Measurements from ENCODE around the gene BRSK2.
A peak's percentile ranks its signal among the peaks of the same experiment; 100 is the strongest.

Gene BRSK2

GRCh38 chr11:1396375-1396841 lies 6.7 kb downstream of the BRSK2 start:
- TF ChIP-seq Cebpa-rat (IDR thresholded peaks at IDR 0.05) = no peak
- Histone ChIP-seq H3K36me3 (no peaks in the 10 kb centered on the region), H3K9ac (no peak overlapping the region), H3K27me3 (peaks cover 39% of the 10 kb centered on the region), H3K4me3 (no peak overlapping the region), H3K4me1 (peaks cover 5% of the 10 kb centered on the region), H3K27ac (no peak overlapping the region), H4K20me1 (peaks cover 59% of the 10 kb centered on the region), H3K9me3 (no peaks in the 10 kb centered on the region), H3K4me2 (no peak overlapping the region)

- H3K9me3 ChIP-seq = no peaks in the 10 kb centered on the region
- no peaks in the 10 kb centered on the region for H3K36me3 ChIP-seq
- peaks cover 14% of the 10 kb centered on the region for H3K4me1 ChIP-seq
- H3K27ac ChIP-seq = no peak overlapping the region
- peaks cover 34% of the 10 kb centered on the region for H3K27me3 ChIP-seq
- no peak for TF ChIP-seq Cebpa-rat (IDR thresholded peaks at IDR 0.05)
- no peak overlapping the region for H3K9ac ChIP-seq
- H4K20me1 ChIP-seq = peaks cover 59% of the 10 kb centered on the region
- no peak overlapping the region for H3K4me3 ChIP-seq
- no peak overlapping the region for H3K4me2 ChIP-seq
These were observed 7.6 kb downstream of the BRSK2 start for GRCh38 chr11:1397146-1397861.

- Histone ChIP-seq H4K20me1 (peaks cover 59% of the 10 kb centered on the region), H3K27ac (no peak overlapping the region), H3K4me3 (no peak overlapping the region), H3K9ac (no peak overlapping the region), H3K27me3 (peaks cover 30% of the 10 kb centered on the region), H3K9me3 (no peaks in the 10 kb centered on the region), H3K36me3 (no peaks in the 10 kb centered on the region), H3K4me1 (peaks cover 21% of the 10 kb centered on the region), H3K4me2 (no peak overlapping the region)
- no peak for TF ChIP-seq Cebpa-rat (IDR thresholded peaks at IDR 0.05)
These were observed 8.3 kb downstream of the BRSK2 start for GRCh38 chr11:1397862-1398527.

- Histone ChIP-seq H3K4me1 (peaks cover 28% of the 10 kb centered on the region), H3K36me3 (no peaks in the 10 kb centered on the region), H3K9me3 (no peaks in the 10 kb centered on the region), H3K9ac (no peak overlapping the region), H3K4me2 (no peak overlapping the region), H3K27me3 (peaks cover 26% of the 10 kb centered on the region; the same call in 1 of the 2 replicates), H3K4me3 (no peak overlapping the region), H4K20me1 (peaks cover 62% of the 10 kb centered on the region), H3K27ac (no peak overlapping the region)
- TF ChIP-seq Cebpa-rat (IDR thresholded peaks at IDR 0.05) = no peak
These were observed 8.9 kb downstream of the BRSK2 start for GRCh38 chr11:1398528-1399235.

GRCh38 chr11:1399386-1400316 lies 9.9 kb downstream of the BRSK2 start:
- H3K4me3 ChIP-seq = no peak overlapping the region
- no peaks in the 10 kb centered on the region for H3K36me3 ChIP-seq
- no peaks in the 10 kb centered on the region for H3K9me3 ChIP-seq
- TF ChIP-seq Cebpa-rat (IDR thresholded peaks at IDR 0.05) = no peak
- no peak overlapping the region for H3K27ac ChIP-seq
- no peak overlapping the region for H3K9ac ChIP-seq
- H3K4me1 ChIP-seq = peaks cover 38% of the 10 kb centered on the region
- H4K20me1 ChIP-seq = peaks cover 71% of the 10 kb centered on the region
- H3K27me3 ChIP-seq = peaks cover 32% of the 10 kb centered on the region
- no peak overlapping the region for H3K4me2 ChIP-seq

GRCh38 chr11:1400317-1401170 lies 10.8 kb downstream of the BRSK2 start:
- Histone ChIP-seq H3K4me2 (no peak overlapping the region), H3K27me3 (peaks cover 32% of the 10 kb centered on the region), H4K20me1 (peaks cover 80% of the 10 kb centered on the region), H3K36me3 (no peaks in the 10 kb centered on the region), H3K4me3 (no peak overlapping the region), H3K9me3 (no peaks in the 10 kb centered on the region), H3K27ac (no peak overlapping the region), H3K9ac (no peak overlapping the region), H3K4me1 (peaks cover 46% of the 10 kb centered on the region)
- TF ChIP-seq Cebpa-rat (IDR thresholded peaks at IDR 0.05) = no peak

- Histone ChIP-seq H3K4me3 (no peak overlapping the region), H3K27me3 (peaks cover 32% of the 10 kb centered on the region), H4K20me1 (peaks cover 82% of the 10 kb centered on the region), H3K4me1 (peaks cover 46% of the 10 kb centered on the region), H3K4me2 (peak overlapping the region; percentile 81; the same call in 1 of the 2 replicates), H3K36me3 (no peaks in the 10 kb centered on the region), H3K27ac (no peak overlapping the region), H3K9ac (no peak overlapping the region), H3K9me3 (no peaks in the 10 kb centered on the region)
- no peak for TF ChIP-seq Cebpa-rat (IDR thresholded peaks at IDR 0.05)
These were observed 11.4 kb downstream of the BRSK2 start for GRCh38 chr11:1401171-1401445.

- no peaks in the 10 kb centered on the region for H3K36me3 ChIP-seq
- no peak for TF ChIP-seq Cebpa-rat (IDR thresholded peaks at IDR 0.05)
- H3K9me3 ChIP-seq = no peaks in the 10 kb centered on the region
- H3K27me3 ChIP-seq = peaks cover 32% of the 10 kb centered on the region
- H3K4me2 ChIP-seq = peak overlapping the region; percentile 81
- peaks cover 82% of the 10 kb centered on the region for H4K20me1 ChIP-seq
- H3K4me1 ChIP-seq = peaks cover 46% of the 10 kb centered on the region
- no peak overlapping the region for H3K9ac ChIP-seq
- no peak overlapping the region for H3K27ac ChIP-seq
- no peak overlapping the region for H3K4me3 ChIP-seq
These were observed 12.0 kb downstream of the BRSK2 start for GRCh38 chr11:1401656-1402221.

Measured in BLaER1 (cell line).